ENCODE data around the gene PLPP3. TPM values are rescaled to one million over a fixed set of nuclear protein-coding genes. Genes with fewer than 3 reads are reported as not detected.

Gene PLPP3
- total RNA-seq, 1 experiment from 2014 or later = 17.5 TPM

GRCh38 chr1:56534130-56534651 lies 45.2 kb downstream of the PLPP3 start:
- Histone ChIP-seq H3K4me1 (replicated peaks) (peaks cover 31% of the 10 kb centered on the region), H3K4me3 (no peak overlapping the region), H3K27me3 (replicated peaks) (no peaks in the 10 kb centered on the region), H3K27ac (no peak overlapping the region), H3K36me3 (peaks cover 42% of the 10 kb centered on the region), H3K9me3 (replicated peaks) (no peaks in the 10 kb centered on the region)
- no peak for DNase-seq (ENCODE audit: low read depth in 1 of 2, low spot score in 2 of 2)

GRCh38 chr1:56533621-56534020 lies 45.7 kb downstream of the PLPP3 start:
- no peak for DNase-seq (ENCODE audit: low read depth in 1 of 2, low spot score in 2 of 2)
- no peaks in the 10 kb centered on the region for H3K9me3 ChIP-seq (replicated peaks)
- H3K36me3 ChIP-seq = peaks cover 42% of the 10 kb centered on the region
- peaks cover 27% of the 10 kb centered on the region for H3K4me1 ChIP-seq (replicated peaks)
- H3K27ac ChIP-seq = no peak overlapping the region
- no peak overlapping the region for H3K4me3 ChIP-seq
- H3K27me3 ChIP-seq (replicated peaks) = no peaks in the 10 kb centered on the region

GRCh38 chr1:56533197-56533596 lies 46.2 kb downstream of the PLPP3 start:
- peaks cover 24% of the 10 kb centered on the region for H3K4me1 ChIP-seq (replicated peaks)
- H3K27me3 ChIP-seq (replicated peaks) = no peaks in the 10 kb centered on the region
- peaks cover 42% of the 10 kb centered on the region for H3K36me3 ChIP-seq
- DNase-seq (ENCODE audit: low read depth in 1 of 2, low spot score in 2 of 2) = no peak
- H3K4me3 ChIP-seq = no peak overlapping the region
- H3K27ac ChIP-seq = no peak overlapping the region
- H3K9me3 ChIP-seq (replicated peaks) = no peaks in the 10 kb centered on the region

- peaks cover 24% of the 10 kb centered on the region for H3K4me1 ChIP-seq (replicated peaks)
- H3K4me3 ChIP-seq = no peak overlapping the region
- no peaks in the 10 kb centered on the region for H3K9me3 ChIP-seq (replicated peaks)
- H3K27ac ChIP-seq = no peak overlapping the region
- DNase-seq (ENCODE audit: low read depth in 1 of 2, low spot score in 2 of 2) = no peak
- no peaks in the 10 kb centered on the region for H3K27me3 ChIP-seq (replicated peaks)
- H3K36me3 ChIP-seq = peaks cover 42% of the 10 kb centered on the region
Observed at GRCh38 chr1:56532350-56532683, 47.0 kb downstream of the PLPP3 start.

GRCh38 chr1:56531624-56532349 lies 47.6 kb downstream of the PLPP3 start:
- H3K4me3 ChIP-seq = no peak overlapping the region
- H3K36me3 ChIP-seq = peaks cover 42% of the 10 kb centered on the region
- H3K4me1 ChIP-seq (replicated peaks) = peaks cover 24% of the 10 kb centered on the region
- no peak overlapping the region for H3K27ac ChIP-seq
- H3K9me3 ChIP-seq (replicated peaks) = no peaks in the 10 kb centered on the region
- H3K27me3 ChIP-seq (replicated peaks) = no peaks in the 10 kb centered on the region
- no peak for DNase-seq (ENCODE audit: low read depth in 1 of 2, low spot score in 2 of 2)

GRCh38 chr1:56529801-56530200 lies 49.6 kb downstream of the PLPP3 start:
- no peak for DNase-seq (ENCODE audit: low read depth in 1 of 2, low spot score in 2 of 2)
- Histone ChIP-seq H3K4me1 (replicated peaks) (peaks cover 16% of the 10 kb centered on the region), H3K27ac (no peak overlapping the region), H3K4me3 (no peak overlapping the region), H3K27me3 (replicated peaks) (no peaks in the 10 kb centered on the region), H3K9me3 (replicated peaks) (no peaks in the 10 kb centered on the region), H3K36me3 (peaks cover 33% of the 10 kb centered on the region)

GRCh38 chr1:56527548-56528302 lies 51.6 kb downstream of the PLPP3 start:
- Histone ChIP-seq H3K36me3 (peaks cover 33% of the 10 kb centered on the region), H3K9me3 (replicated peaks) (no peaks in the 10 kb centered on the region)

GRCh38 chr1:56526571-56527174 lies 52.7 kb downstream of the PLPP3 start:
- H3K4me3 ChIP-seq = no peak overlapping the region
- no peak overlapping the region for H3K27ac ChIP-seq
- H3K36me3 ChIP-seq = peaks cover 35% of the 10 kb centered on the region
- no peaks in the 10 kb centered on the region for H3K9me3 ChIP-seq (replicated peaks)
- H3K4me1 ChIP-seq (replicated peaks) = peaks cover 7% of the 10 kb centered on the region; the same call in 1 of the 2 replicates
- no peak for DNase-seq (ENCODE audit: low read depth in 1 of 2, low spot score in 2 of 2)
- no peaks in the 10 kb centered on the region for H3K27me3 ChIP-seq (replicated peaks)

More at GRCh38 chr1:56527548-56528302, 51.6 kb downstream of the PLPP3 start:
- H3K27me3 ChIP-seq (replicated peaks) = no peaks in the 10 kb centered on the region
- H3K27ac ChIP-seq = no peak overlapping the region
- H3K4me1 ChIP-seq (replicated peaks) = peaks cover 14% of the 10 kb centered on the region
- no peak for DNase-seq (ENCODE audit: low read depth in 1 of 2, low spot score in 2 of 2)
- no peak overlapping the region for H3K4me3 ChIP-seq

- H3K27me3 ChIP-seq (replicated peaks) = no peaks in the 10 kb centered on the region
- H3K9me3 ChIP-seq (replicated peaks) = no peaks in the 10 kb centered on the region
- peak in 1 of 2 experiments; percentile 12 for DNase-seq (ENCODE audit: low read depth in 1 of 2, low spot score in 2 of 2)
- H3K27ac ChIP-seq = no peak overlapping the region
- H3K4me1 ChIP-seq (replicated peaks) = peaks cover 7% of the 10 kb centered on the region; the same call in 1 of the 2 replicates
- H3K36me3 ChIP-seq = peaks cover 30% of the 10 kb centered on the region
- H3K4me3 ChIP-seq = no peak overlapping the region
Observed at GRCh38 chr1:56525489-56526041, 53.8 kb downstream of the PLPP3 start.

GRCh38 chr1:56524263-56524662 lies 55.1 kb downstream of the PLPP3 start:
- no peak for DNase-seq (ENCODE audit: low read depth in 1 of 2, low spot score in 2 of 2)
- H3K4me3 ChIP-seq = no peak overlapping the region
- H3K36me3 ChIP-seq = peaks cover 33% of the 10 kb centered on the region
- H3K27ac ChIP-seq = no peak overlapping the region
- H3K9me3 ChIP-seq (replicated peaks) = no peaks in the 10 kb centered on the region
- peaks cover 7% of the 10 kb centered on the region; the same call in 1 of the 2 replicates for H3K4me1 ChIP-seq (replicated peaks)
- no peaks in the 10 kb centered on the region for H3K27me3 ChIP-seq (replicated peaks)

GRCh38 chr1:56522680-56523079 lies 56.7 kb downstream of the PLPP3 start:
- no peaks in the 10 kb centered on the region for H3K27me3 ChIP-seq (replicated peaks)
- H3K36me3 ChIP-seq = peaks cover 35% of the 10 kb centered on the region
- H3K4me3 ChIP-seq = no peak overlapping the region
- H3K4me1 ChIP-seq (replicated peaks) = peaks cover 7% of the 10 kb centered on the region; the same call in 1 of the 2 replicates
- H3K27ac ChIP-seq = no peak overlapping the region
- no peak for DNase-seq (ENCODE audit: low read depth in 1 of 2, low spot score in 2 of 2)
- H3K9me3 ChIP-seq (replicated peaks) = no peaks in the 10 kb centered on the region

GRCh38 chr1:56520016-56520601 lies 59.3 kb downstream of the PLPP3 start:
- Histone ChIP-seq H3K27ac (no peak overlapping the region), H3K36me3 (peaks cover 54% of the 10 kb centered on the region), H3K4me3 (no peak overlapping the region), H3K4me1 (replicated peaks) (peaks cover under 1% of the 10 kb centered on the region; the same call in 1 of the 2 replicates), H3K27me3 (replicated peaks) (no peaks in the 10 kb centered on the region), H3K9me3 (replicated peaks) (no peaks in the 10 kb centered on the region)
- DNase-seq (ENCODE audit: low read depth in 1 of 2, low spot score in 2 of 2) = no peak

GRCh38 chr1:56517404-56518130 lies 61.8 kb downstream of the PLPP3 start:
- Histone ChIP-seq H3K4me3 (no peak overlapping the region), H3K36me3 (peaks cover 41% of the 10 kb centered on the region), H3K4me1 (replicated peaks) (no peaks in the 10 kb centered on the region), H3K9me3 (replicated peaks) (no peaks in the 10 kb centered on the region), H3K27ac (no peak overlapping the region), H3K27me3 (replicated peaks) (no peaks in the 10 kb centered on the region)
- DNase-seq (ENCODE audit: low read depth in 1 of 2, low spot score in 2 of 2) = no peak

Measured in SJSA1 (cell line).